Measurements from ENCODE around the gene CBX8. TPM values are rescaled to one million over a fixed set of nuclear protein-coding genes. Genes with fewer than 3 reads are reported as not detected.

Gene CBX8
- total and polyA plus RNA-seq, 10 donors, result 2.1 to 5.6 (median 3.4) TPM

- Histone ChIP-seq H3K4me1 (peaks cover 0 to 8% (median 0%) of the 10 kb centered on the region in 6 donors), H3K9me3 (peaks cover 0 to 5% (median 0%) of the 10 kb centered on the region in 8 donors), H3K36me3 (no peaks in the 10 kb centered on the region), H3K27me3 (replicated peaks in 1 of 7) (peaks cover 0 to 91% (median 23%) of the 10 kb centered on the region in 7 donors), H3K27ac (no peak overlapping the region), H3K4me3 (no peak overlapping the region)
- intact Hi-C loops (cut with DNase I; ENCODE audit: low total_unique reads), result no loop called here
- TF ChIP-seq POLR2AphosphoS5 (IDR thresholded peaks at IDR 0.05) (no peak), CTCF (IDR thresholded peaks at IDR 0.05 in 8 of 11, conservative IDR thresholded peaks at IDR 0.05 in 3 of 11) (no peak), POLR2A (IDR thresholded peaks at IDR 0.05) (no peak)
- peak; percentile 14 for DNase-seq
- WGBS, 5 donors, result 81 to 86% (median 85%) methylated on average over 6 of the region's 6 CpGs
These were observed 25.6 kb downstream of the CBX8 start for GRCh38 chr17:79771276-79771675.

- Histone ChIP-seq H3K27me3 (replicated peaks in 1 of 7) (peaks cover 0 to 89% (median 13%) of the 10 kb centered on the region in 7 donors), H3K4me1 (peaks cover 0 to 7% (median 0%) of the 10 kb centered on the region in 6 donors), H3K27ac (peak overlapping the region in 1 of 8 donors; percentile 15), H3K9me3 (peaks cover 0 to 5% (median 0%) of the 10 kb centered on the region in 8 donors), H3K36me3 (no peaks in the 10 kb centered on the region), H3K4me3 (no peak overlapping the region)
- DNase-seq, result peak; percentile 57
- TF ChIP-seq POLR2AphosphoS5 (IDR thresholded peaks at IDR 0.05) (peak in 2 of 3 donors; percentile 46 to 59), POLR2A (IDR thresholded peaks at IDR 0.05) (no peak)
- intact Hi-C loops (cut with DNase I; ENCODE audit: low total_unique reads), result no loop called here
- 62 to 84% (median 75%) methylated on average over 15 to 28 of the region's 28 CpGs for WGBS, 5 donors
These were observed 27.0 kb downstream of the CBX8 start for GRCh38 chr17:79769570-79770506.

GRCh38 chr17:79765708-79766107 is 31.2 kb downstream of the CBX8 start:
- DNase-seq, result no peak
- H3K27ac ChIP-seq, result no peak overlapping the region
- intact Hi-C loops (cut with DNase I; ENCODE audit: low total_unique reads), result no loop called here
- peaks cover 0 to 4% (median 0%) of the 10 kb centered on the region in 6 donors for H3K4me1 ChIP-seq
- TF ChIP-seq CTCF (IDR thresholded peaks at IDR 0.05 in 8 of 11, conservative IDR thresholded peaks at IDR 0.05 in 3 of 11), result no peak
- TF ChIP-seq POLR2AphosphoS5 (IDR thresholded peaks at IDR 0.05), result no peak
- no peak for TF ChIP-seq POLR2A (IDR thresholded peaks at IDR 0.05)
- peaks cover 0 to 5% (median 0%) of the 10 kb centered on the region in 8 donors for H3K9me3 ChIP-seq
- H3K36me3 ChIP-seq, result no peaks in the 10 kb centered on the region
- peaks cover 0 to 57% (median 0%) of the 10 kb centered on the region in 7 donors for H3K27me3 ChIP-seq (replicated peaks in 1 of 7)
- WGBS, 5 donors, result 77 to 90% (median 81%) methylated on average over 3 of the region's 3 CpGs
- no peak overlapping the region for H3K4me3 ChIP-seq

GRCh38 chr17:79761894-79762589 is 34.8 kb downstream of the CBX8 start:
- no peak for DNase-seq
- intact Hi-C loops (cut with DNase I; ENCODE audit: low total_unique reads), result no loop called here
- TF ChIP-seq POLR2A (IDR thresholded peaks at IDR 0.05), result no peak
- TF ChIP-seq CTCF (IDR thresholded peaks at IDR 0.05 in 8 of 11, conservative IDR thresholded peaks at IDR 0.05 in 3 of 11), result no peak
- TF ChIP-seq POLR2AphosphoS5 (IDR thresholded peaks at IDR 0.05), result no peak

More at GRCh38 chr17:79761894-79762589, 34.8 kb downstream of the CBX8 start:
- Histone ChIP-seq H3K27me3 (replicated peaks in 1 of 7) (peaks cover 0 to 45% (median 0%) of the 10 kb centered on the region in 7 donors), H3K4me1 (no peaks in the 10 kb centered on the region), H3K36me3 (no peaks in the 10 kb centered on the region), H3K4me3 (no peak overlapping the region), H3K27ac (no peak overlapping the region), H3K9me3 (no peaks in the 10 kb centered on the region)
- 83 to 87% (median 83%) methylated on average over 17 to 19 of the region's 19 CpGs for WGBS, 5 donors

Measured in spleen (tissue), 11 donors.